ENCODE data around the gene TSPEAR. TPM values are rescaled to one million over a fixed set of nuclear protein-coding genes. Genes with fewer than 3 reads are reported as not detected.

Gene TSPEAR
- total RNA-seq, 1 experiment from 2014 or later: 2.1 TPM

DNA sequence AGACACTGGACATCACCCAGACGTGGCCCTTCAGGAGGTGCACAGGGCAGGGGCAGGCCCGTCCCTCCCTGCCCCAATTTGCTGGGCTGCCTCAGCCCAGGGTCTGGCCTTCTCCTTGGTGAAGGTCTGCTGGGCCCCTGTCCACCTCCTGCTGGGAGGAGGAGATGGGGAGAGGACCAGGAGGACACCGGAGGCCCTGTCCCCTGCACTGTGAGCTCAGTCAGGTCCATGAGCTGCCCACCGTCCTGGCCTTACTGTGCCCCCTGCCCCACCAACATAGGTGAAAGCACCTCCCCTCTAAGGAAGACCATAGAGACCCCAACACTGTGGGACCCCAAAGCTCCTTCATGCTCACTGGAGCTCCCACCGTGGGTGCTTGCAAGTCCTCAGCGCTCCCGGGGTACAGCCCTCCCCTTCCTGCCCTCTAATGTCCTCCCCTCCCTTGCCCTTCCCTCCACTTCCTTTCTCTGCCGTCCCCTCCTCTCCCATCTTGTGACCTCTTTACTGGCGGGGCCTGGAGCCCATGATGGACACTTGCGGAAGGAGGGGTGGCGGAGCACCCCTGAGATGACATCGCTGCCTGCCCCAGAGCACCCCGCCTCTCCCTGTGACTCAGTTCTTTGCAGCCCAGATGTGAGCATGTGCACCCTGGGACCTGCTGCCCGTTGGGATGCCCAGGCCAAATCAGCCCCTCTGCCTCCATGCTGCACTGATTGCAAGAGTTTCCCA, 251.5 kb downstream of the TSPEAR start:
- Mint-ChIP-seq H3K36me3 (no peaks in the 10 kb centered on the region), H3K27me3 (ENCODE audit: low read depth) (no peaks in the 10 kb centered on the region), H3K27ac (no peak overlapping the region), H3K9me3 (no peaks in the 10 kb centered on the region), H3K4me3 (no peak overlapping the region), H3K4me1 (0 out of 2 replicates have a peak, but pooled peaks cover 4% of the 10 kb centered on the region)
- ChIA-PET CTCF (no interaction called here), POLR2A (no interaction called here)
- TF ChIP-seq ZNF121 (CRISPR knock-in tag; IDR thresholded peaks at IDR 0.05) (no peak), JAZF1 (CRISPR knock-in tag; IDR thresholded peaks at IDR 0.05) (no peak), GABPB1 (CRISPR knock-in tag; IDR thresholded peaks at IDR 0.05) (no peak), MYBL2 (CRISPR knock-in tag; IDR thresholded peaks at IDR 0.05) (no peak), ZNF138 (CRISPR knock-in tag; conservative IDR thresholded peaks at IDR 0.05) (no peak), SMAD4 (CRISPR knock-in tag; IDR thresholded peaks at IDR 0.05) (no peak)
- TF ChIP-seq, protein P1, sequence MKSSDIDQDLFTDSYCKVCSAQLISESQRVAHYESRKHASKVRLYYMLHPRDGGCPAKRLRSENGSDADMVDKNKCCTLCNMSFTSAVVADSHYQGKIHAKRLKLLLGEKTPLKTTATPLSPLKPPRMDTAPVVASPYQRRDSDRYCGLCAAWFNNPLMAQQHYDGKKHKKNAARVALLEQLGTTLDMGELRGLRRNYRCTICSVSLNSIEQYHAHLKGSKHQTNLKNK (CRISPR knock-in tag; IDR thresholded peaks at IDR 0.05): no peak
- TF ChIP-seq, protein P2, sequence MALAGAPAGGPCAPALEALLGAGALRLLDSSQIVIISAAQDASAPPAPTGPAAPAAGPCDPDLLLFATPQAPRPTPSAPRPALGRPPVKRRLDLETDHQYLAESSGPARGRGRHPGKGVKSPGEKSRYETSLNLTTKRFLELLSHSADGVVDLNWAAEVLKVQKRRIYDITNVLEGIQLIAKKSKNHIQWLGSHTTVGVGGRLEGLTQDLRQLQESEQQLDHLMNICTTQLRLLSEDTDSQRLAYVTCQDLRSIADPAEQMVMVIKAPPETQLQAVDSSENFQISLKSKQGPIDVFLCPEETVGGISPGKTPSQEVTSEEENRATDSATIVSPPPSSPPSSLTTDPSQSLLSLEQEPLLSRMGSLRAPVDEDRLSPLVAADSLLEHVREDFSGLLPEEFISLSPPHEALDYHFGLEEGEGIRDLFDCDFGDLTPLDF (CRISPR knock-in tag; IDR thresholded peaks at IDR 0.05): no peak
- TF ChIP-seq, protein P3, sequence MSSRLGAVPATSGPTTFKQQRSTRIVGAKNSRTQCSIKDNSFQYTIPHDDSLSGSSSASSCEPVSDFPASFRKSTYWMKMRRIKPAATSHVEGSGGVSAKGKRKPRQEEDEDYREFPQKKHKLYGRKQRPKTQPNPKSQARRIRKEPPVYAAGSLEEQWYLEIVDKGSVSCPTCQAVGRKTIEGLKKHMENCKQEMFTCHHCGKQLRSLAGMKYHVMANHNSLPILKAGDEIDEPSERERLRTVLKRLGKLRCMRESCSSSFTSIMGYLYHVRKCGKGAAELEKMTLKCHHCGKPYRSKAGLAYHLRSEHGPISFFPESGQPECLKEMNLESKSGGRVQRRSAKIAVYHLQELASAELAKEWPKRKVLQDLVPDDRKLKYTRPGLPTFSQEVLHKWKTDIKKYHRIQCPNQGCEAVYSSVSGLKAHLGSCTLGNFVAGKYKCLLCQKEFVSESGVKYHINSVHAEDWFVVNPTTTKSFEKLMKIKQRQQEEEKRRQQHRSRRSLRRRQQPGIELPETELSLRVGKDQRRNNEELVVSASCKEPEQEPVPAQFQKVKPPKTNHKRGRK (CRISPR knock-in tag; IDR thresholded peaks at IDR 0.05; ENCODE audit: borderline replicate concordance): no peak
- TF ChIP-seq, protein P4, sequence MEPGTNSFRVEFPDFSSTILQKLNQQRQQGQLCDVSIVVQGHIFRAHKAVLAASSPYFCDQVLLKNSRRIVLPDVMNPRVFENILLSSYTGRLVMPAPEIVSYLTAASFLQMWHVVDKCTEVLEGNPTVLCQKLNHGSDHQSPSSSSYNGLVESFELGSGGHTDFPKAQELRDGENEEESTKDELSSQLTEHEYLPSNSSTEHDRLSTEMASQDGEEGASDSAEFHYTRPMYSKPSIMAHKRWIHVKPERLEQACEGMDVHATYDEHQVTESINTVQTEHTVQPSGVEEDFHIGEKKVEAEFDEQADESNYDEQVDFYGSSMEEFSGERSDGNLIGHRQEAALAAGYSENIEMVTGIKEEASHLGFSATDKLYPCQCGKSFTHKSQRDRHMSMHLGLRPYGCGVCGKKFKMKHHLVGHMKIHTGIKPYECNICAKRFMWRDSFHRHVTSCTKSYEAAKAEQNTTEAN (CRISPR knock-in tag; IDR thresholded peaks at IDR 0.05): no peak
- no peak for DNase-seq (ENCODE audit: low spot score)
- no peak for ATAC-seq

DNA sequence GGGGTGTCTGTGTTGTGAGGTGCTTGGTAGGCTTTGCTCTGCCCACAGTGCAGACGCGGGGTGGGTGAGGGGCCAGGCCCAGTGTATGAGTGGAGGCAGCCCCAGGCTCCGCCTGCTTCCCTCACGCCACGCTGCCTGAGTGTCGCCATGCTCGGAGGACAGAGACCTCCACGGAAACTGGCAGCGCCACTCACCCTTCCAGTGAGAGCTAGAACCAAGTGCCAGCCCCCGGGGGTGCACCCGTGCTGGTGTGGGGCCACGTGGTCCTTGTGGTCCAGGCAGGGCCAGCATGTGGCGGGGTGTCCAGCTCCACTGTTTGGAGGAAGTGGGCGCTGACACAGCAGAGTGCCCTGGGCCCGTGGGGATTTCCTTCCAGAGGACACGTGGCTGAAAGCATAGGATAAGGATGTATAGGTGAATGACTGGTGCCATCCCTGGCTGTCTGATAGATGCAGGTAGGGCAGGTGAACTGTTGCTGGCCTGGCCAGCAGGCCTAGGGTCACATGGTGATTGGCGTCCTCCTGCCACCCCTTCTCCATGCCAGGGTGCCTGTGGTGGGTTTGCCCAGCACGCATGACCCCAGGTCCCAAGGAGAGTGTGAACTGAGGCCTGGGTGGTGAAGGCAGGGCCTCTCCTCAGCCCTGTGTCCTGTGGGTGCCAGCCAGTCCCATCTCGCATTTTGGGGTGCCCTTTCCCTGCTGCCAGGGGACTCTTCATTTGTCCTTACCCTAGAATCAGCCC, 252.2 kb downstream of the TSPEAR start:
- DNase-seq (ENCODE audit: low spot score) (no peak), ATAC-seq (no peak)
- peaks cover 1% of the 10 kb centered on the region for H3K27me3 Mint-ChIP-seq (ENCODE audit: low read depth)
- POLR2A ChIA-PET: no interaction called here
- CTCF ChIA-PET: no interaction called here
- no peak overlapping the region for H3K27ac Mint-ChIP-seq
- peaks cover 9% of the 10 kb centered on the region; the same call in 1 of the 2 replicates for H3K4me1 Mint-ChIP-seq
- H3K9me3 Mint-ChIP-seq: 0 out of 2 replicates have a peak, but pooled peaks cover under 1% of the 10 kb centered on the region
- H3K4me3 Mint-ChIP-seq: no peak overlapping the region
- H3K36me3 Mint-ChIP-seq: no peaks in the 10 kb centered on the region
- TF ChIP-seq NFYB (CRISPR knock-in tag; conservative IDR thresholded peaks at IDR 0.05; ENCODE audit: low read depth) (no peak), MYBL2 (CRISPR knock-in tag; IDR thresholded peaks at IDR 0.05) (no peak), ZNF138 (CRISPR knock-in tag; conservative IDR thresholded peaks at IDR 0.05) (no peak), MXD4 (CRISPR knock-in tag; IDR thresholded peaks at IDR 0.05; ENCODE audit: borderline replicate concordance) (no peak), OVOL2 (CRISPR knock-in tag; IDR thresholded peaks at IDR 0.05; ENCODE audit: borderline replicate concordance) (no peak), HMGA2 (CRISPR knock-in tag; IDR thresholded peaks at IDR 0.05) (no peak), FOXP1 (CRISPR knock-in tag; IDR thresholded peaks at IDR 0.05; ENCODE audit: borderline replicate concordance) (no peak), NFE2L1 (CRISPR knock-in tag; IDR thresholded peaks at IDR 0.05) (no peak)
- TF ChIP-seq, protein P5, sequence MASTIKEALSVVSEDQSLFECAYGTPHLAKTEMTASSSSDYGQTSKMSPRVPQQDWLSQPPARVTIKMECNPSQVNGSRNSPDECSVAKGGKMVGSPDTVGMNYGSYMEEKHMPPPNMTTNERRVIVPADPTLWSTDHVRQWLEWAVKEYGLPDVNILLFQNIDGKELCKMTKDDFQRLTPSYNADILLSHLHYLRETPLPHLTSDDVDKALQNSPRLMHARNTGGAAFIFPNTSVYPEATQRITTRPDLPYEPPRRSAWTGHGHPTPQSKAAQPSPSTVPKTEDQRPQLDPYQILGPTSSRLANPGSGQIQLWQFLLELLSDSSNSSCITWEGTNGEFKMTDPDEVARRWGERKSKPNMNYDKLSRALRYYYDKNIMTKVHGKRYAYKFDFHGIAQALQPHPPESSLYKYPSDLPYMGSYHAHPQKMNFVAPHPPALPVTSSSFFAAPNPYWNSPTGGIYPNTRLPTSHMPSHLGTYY (CRISPR knock-in tag; IDR thresholded peaks at IDR 0.05): no peak
- TF ChIP-seq, protein P1 (CRISPR knock-in tag; IDR thresholded peaks at IDR 0.05): no peak
- TF ChIP-seq, protein P6, sequence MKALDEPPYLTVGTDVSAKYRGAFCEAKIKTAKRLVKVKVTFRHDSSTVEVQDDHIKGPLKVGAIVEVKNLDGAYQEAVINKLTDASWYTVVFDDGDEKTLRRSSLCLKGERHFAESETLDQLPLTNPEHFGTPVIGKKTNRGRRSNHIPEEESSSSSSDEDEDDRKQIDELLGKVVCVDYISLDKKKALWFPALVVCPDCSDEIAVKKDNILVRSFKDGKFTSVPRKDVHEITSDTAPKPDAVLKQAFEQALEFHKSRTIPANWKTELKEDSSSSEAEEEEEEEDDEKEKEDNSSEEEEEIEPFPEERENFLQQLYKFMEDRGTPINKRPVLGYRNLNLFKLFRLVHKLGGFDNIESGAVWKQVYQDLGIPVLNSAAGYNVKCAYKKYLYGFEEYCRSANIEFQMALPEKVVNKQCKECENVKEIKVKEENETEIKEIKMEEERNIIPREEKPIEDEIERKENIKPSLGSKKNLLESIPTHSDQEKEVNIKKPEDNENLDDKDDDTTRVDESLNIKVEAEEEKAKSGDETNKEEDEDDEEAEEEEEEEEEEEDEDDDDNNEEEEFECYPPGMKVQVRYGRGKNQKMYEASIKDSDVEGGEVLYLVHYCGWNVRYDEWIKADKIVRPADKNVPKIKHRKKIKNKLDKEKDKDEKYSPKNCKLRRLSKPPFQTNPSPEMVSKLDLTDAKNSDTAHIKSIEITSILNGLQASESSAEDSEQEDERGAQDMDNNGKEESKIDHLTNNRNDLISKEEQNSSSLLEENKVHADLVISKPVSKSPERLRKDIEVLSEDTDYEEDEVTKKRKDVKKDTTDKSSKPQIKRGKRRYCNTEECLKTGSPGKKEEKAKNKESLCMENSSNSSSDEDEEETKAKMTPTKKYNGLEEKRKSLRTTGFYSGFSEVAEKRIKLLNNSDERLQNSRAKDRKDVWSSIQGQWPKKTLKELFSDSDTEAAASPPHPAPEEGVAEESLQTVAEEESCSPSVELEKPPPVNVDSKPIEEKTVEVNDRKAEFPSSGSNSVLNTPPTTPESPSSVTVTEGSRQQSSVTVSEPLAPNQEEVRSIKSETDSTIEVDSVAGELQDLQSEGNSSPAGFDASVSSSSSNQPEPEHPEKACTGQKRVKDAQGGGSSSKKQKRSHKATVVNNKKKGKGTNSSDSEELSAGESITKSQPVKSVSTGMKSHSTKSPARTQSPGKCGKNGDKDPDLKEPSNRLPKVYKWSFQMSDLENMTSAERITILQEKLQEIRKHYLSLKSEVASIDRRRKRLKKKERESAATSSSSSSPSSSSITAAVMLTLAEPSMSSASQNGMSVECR (CRISPR knock-in tag; IDR thresholded peaks at IDR 0.05; ENCODE audit: borderline replicate concordance): no peak
- TF ChIP-seq, protein P7, sequence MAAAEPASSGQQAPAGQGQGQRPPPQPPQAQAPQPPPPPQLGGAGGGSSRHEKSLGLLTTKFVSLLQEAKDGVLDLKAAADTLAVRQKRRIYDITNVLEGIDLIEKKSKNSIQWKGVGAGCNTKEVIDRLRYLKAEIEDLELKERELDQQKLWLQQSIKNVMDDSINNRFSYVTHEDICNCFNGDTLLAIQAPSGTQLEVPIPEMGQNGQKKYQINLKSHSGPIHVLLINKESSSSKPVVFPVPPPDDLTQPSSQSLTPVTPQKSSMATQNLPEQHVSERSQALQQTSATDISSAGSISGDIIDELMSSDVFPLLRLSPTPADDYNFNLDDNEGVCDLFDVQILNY (CRISPR knock-in tag; IDR thresholded peaks at IDR 0.05): no peak
- TF ChIP-seq, protein P8, sequence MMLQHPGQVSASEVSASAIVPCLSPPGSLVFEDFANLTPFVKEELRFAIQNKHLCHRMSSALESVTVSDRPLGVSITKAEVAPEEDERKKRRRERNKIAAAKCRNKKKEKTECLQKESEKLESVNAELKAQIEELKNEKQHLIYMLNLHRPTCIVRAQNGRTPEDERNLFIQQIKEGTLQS (CRISPR knock-in tag; conservative IDR thresholded peaks at IDR 0.05): no peak
